HG02759 (cell line): ENCODE data around the gene ABCC3.
"Not testable (repeated sequence)": the region's sequence is repeated elsewhere in the genome, so short reads cannot be mapped to it uniquely, and the experiment has no call there.

Experiments
- ATAC-seq: cut with Tn5 transposase; IDR thresholded peaks from one replicate; pipeline ENCODE4 v1.9.1; 2021; ENCODE audit warnings: mild to moderate bottlenecking, moderate library complexity; ENCODE audit not compliant: unreplicated experiment

ABCC3 gene

GRCh38 chr17:50663812-50664374 lies 29.2 kb downstream of the ABCC3 start:
- ATAC-seq, result no peak

- ATAC-seq, result no peak
Observed at GRCh38 chr17:50664788-50665458, 30.2 kb downstream of the ABCC3 start.

- ATAC-seq, result no peak
Observed at GRCh38 chr17:50665838-50666237, 31.2 kb downstream of the ABCC3 start.

- ATAC-seq, result no peak
Observed at GRCh38 chr17:50666316-50666715, 31.6 kb downstream of the ABCC3 start.

- no peak for ATAC-seq
Observed at GRCh38 chr17:50667259-50668024, 32.8 kb downstream of the ABCC3 start.

GRCh38 chr17:50668025-50668837 lies 33.5 kb downstream of the ABCC3 start:
- no peak for ATAC-seq

- ATAC-seq, result no peak
Observed at GRCh38 chr17:50668838-50669581, 34.3 kb downstream of the ABCC3 start.

GRCh38 chr17:50672071-50672470 lies 37.4 kb downstream of the ABCC3 start:
- no peak for ATAC-seq

GRCh38 chr17:50672831-50673551 lies 38.3 kb downstream of the ABCC3 start:
- no peak for ATAC-seq

- no peak for ATAC-seq
Observed at GRCh38 chr17:50675190-50675589, 40.5 kb downstream of the ABCC3 start.

GRCh38 chr17:50675627-50676026 lies 40.9 kb downstream of the ABCC3 start:
- no peak for ATAC-seq

GRCh38 chr17:50676065-50676975 lies 41.6 kb downstream of the ABCC3 start:
- ATAC-seq, result no peak

GRCh38 chr17:50677851-50678375 lies 43.2 kb downstream of the ABCC3 start:
- ATAC-seq, result no peak

GRCh38 chr17:50679008-50679544 lies 44.4 kb downstream of the ABCC3 start:
- no peak for ATAC-seq

GRCh38 chr17:50680126-50680525 lies 45.4 kb downstream of the ABCC3 start:
- no peak for ATAC-seq

- not testable (repeated sequence) for ATAC-seq
Observed at GRCh38 chr17:50680543-50681262, 46.0 kb downstream of the ABCC3 start.

GRCh38 chr17:50681263-50682200 lies 46.9 kb downstream of the ABCC3 start:
- no peak for ATAC-seq
